HG03066 (cell line): ENCODE measurements around the gene RCBTB1.

Source experiments
- ATAC-seq: cut with Tn5 transposase; IDR thresholded peaks from one replicate; pipeline ENCODE4 v1.9.1; 2021; ENCODE audit warnings: low read depth; ENCODE audit not compliant: unreplicated experiment

The RCBTB1 gene

GRCh38 chr13:49563516-49563915 lies 21.8 kb downstream of the RCBTB1 start:
- ATAC-seq = no peak

GRCh38 chr13:49561062-49561410 lies 24.3 kb downstream of the RCBTB1 start:
- no peak for ATAC-seq

GRCh38 chr13:49560270-49561061 lies 24.9 kb downstream of the RCBTB1 start:
- ATAC-seq = peak; percentile 54

- ATAC-seq = no peak
Observed at GRCh38 chr13:49559006-49559405, 26.4 kb downstream of the RCBTB1 start.

GRCh38 chr13:49554387-49554786 lies 31.0 kb downstream of the RCBTB1 start:
- ATAC-seq = no peak

GRCh38 chr13:49553888-49554287 lies 31.5 kb downstream of the RCBTB1 start:
- ATAC-seq = no peak

GRCh38 chr13:49550942-49551644 lies 34.3 kb downstream of the RCBTB1 start:
- no peak for ATAC-seq

- ATAC-seq = no peak
Observed at GRCh38 chr13:49549289-49549688, 36.1 kb downstream of the RCBTB1 start.

- ATAC-seq = no peak
Observed at GRCh38 chr13:49546561-49546960, 38.8 kb downstream of the RCBTB1 start.

- ATAC-seq = no peak
Observed at GRCh38 chr13:49545661-49546060, 39.7 kb downstream of the RCBTB1 start.

- ATAC-seq = no peak
Observed at GRCh38 chr13:49543656-49544055, 41.7 kb downstream of the RCBTB1 start.

GRCh38 chr13:49540552-49540951 lies 44.8 kb downstream of the RCBTB1 start:
- no peak for ATAC-seq

GRCh38 chr13:49539746-49540145 lies 45.6 kb downstream of the RCBTB1 start:
- ATAC-seq = no peak

GRCh38 chr13:49539313-49539712 lies 46.0 kb downstream of the RCBTB1 start:
- no peak for ATAC-seq

- ATAC-seq = no peak
Observed at GRCh38 chr13:49538404-49538803, 47.0 kb downstream of the RCBTB1 start.

- no peak for ATAC-seq
Observed at GRCh38 chr13:49536144-49536873, 49.0 kb downstream of the RCBTB1 start.

GRCh38 chr13:49533591-49534269 lies 51.6 kb downstream of the RCBTB1 start:
- no peak for ATAC-seq

- ATAC-seq = no peak
Observed at GRCh38 chr13:49533011-49533410, 52.3 kb downstream of the RCBTB1 start.

GRCh38 chr13:49532593-49532992 lies 52.8 kb downstream of the RCBTB1 start:
- ATAC-seq = no peak

- no peak for ATAC-seq
Observed at GRCh38 chr13:49530457-49530856, 54.9 kb downstream of the RCBTB1 start.

GRCh38 chr13:49528161-49528560 lies 57.2 kb downstream of the RCBTB1 start:
- ATAC-seq = no peak
